GM18861 (cell line): ENCODE measurements around the gene CALHM4.

Source experiments
- ATAC-seq: cut with Tn5 transposase; IDR thresholded peaks from one replicate; pipeline ENCODE4 v1.9.1; 2021; ENCODE audit not compliant: unreplicated experiment

Gene CALHM4

GRCh38 chr6:116553451-116553850 lies at the start of gene CALHM4:
Gene CALHM4 (plus strand): TSS chr6:116553751. CDS start chr6:116553794, 43 bp downstream.
- no peak for ATAC-seq

DNA sequence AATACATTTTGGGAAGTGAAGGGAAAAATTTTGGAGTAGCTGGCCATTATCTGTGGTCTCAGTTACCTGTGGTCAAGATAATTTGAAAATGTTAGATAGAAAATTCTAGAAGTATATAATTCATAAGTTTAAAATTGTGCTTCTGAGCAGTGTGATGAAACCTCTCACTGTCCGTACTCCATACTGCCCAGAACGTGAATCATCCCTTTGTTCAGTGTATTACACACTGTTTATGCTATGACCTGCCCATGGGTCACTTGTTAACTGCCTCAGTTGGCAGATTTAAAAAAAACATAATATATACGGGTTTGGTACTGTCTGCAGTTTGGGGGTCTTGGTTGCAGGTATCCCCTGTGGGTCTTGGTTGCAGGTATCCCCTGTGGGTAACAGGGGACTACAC lies 46.2 kb upstream of the CALHM4 start:
- no peak for ATAC-seq

DNA sequence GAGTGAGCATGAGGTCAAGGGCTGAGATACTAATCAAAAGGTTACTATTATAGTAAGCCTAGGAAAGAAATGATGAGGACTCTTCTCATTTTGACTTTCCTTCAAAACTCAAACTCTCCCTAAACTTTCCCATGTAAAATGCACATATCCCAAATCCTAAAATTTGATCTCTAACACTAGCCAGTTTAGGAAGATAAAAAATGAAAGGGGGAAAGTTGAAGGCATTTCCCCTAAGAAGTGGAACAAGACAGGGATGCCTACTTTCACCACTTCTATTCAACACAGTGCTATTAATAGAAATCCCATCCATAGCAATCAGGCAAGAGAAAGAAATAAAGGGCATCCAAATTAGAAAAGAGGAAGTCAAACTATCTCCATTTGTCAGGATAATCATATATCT lies 45.0 kb upstream of the CALHM4 start:
- ATAC-seq: no peak

DNA sequence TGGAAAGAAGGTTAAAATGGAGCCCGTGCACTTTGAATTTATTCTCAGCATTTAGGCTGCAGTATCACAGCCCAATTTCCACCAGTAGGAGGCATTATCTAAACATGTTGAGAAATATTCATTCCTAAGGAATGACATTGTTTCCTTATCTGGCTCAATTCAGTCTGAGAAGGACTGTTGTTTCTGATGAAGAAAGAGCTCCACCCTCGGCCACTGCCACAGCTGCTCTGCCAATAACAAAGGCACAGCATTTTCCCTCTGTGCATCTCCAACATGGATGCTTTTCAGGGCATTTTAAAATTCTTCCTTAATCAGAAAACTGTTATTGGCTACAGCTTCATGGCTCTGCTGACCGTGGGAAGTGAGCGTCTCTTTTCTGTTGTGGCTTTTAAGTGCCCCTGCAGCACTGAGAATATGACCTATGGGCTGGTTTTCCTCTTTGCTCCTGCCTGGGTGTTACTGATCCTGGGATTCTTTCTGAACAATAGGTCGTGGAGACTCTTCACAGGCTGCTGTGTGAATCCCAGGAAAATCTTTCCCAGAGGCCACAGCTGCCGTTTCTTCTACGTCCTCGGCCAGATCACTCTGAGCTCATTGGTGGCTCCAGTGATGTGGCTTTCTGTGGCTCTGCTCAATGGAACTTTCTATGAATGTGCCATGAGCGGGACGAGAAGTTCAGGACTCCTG lies 42.0 kb upstream of the CALHM4 start, which contains the start of gene CALHM5:
Gene CALHM5 (plus strand): TSS at position 216 of the 687 bp plus-strand sequence. CDS start 58 bp downstream, at position 274.
- ATAC-seq: no peak

DNA sequence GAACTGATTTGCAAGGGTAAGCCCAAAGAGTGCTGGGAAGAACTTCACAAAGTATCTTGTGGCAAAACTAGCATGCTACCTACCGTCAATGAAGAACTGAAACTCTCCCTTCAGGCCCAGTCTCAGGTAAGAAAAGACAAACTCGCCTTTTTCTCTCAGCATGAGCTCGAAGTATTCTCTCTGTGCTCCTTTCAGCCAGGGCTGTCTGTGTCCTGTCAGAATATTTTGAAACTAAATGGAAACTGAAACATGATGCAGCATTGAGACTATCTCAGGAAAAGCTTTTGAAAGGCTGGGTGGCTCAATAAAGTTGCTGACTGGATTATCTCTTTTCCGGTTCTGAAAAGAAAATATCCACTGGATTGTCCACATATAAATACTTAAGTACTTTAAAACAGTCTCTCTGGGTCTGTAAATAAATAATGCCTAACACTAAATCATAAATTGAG lies 41.4 kb upstream of the CALHM4 start:
- peak; percentile 81 for ATAC-seq

DNA sequence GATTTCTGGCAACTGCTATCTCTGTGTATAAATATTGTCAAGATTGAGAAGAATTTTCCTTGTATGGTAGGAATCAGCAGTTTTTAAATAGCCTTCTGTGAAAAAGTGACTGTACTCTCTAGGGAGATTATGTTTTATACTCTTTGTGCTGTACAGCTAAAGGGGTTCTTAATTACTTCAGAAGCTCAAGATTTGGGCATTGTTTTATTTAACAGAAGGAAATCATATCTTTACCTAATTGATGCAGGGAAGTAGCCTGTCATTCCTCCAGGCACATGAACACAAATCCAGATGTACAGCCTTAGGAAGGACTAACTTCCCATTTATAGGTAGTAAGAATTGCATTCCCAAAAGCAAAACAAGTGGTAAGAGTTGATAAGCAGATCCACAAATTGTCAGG lies 40.8 kb upstream of the CALHM4 start:
- no peak for ATAC-seq

DNA sequence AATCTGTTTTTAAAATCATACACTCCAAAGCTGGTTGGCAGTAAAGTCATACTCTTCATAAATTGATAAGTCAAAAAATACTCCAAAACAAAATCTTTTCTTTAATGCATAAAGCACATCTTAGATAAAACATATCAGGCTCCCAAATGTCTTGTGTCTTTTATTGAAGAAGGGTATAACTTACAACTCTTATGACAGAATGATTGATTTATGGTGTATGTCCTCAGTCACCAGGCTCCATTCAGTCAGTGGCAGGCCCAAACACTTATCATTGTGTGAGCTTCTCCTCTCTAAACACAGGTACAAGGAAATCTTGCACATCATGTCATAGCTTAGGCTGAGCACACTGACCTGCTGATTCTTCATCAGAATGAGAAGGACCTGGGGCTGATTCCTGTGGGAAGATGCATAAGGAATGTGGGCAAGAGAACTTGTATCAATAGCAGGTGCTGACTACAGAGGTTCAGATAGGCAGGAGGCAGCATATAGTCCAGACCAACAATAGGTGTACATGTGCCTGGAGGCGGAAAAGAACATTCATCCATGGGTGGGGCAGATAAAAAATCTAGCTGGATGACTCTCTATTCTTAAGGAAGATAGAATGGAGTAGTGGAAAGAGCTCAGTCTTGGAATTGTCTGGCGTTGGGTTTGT lies 40.2 kb upstream of the CALHM4 start:
- ATAC-seq: no peak

- ATAC-seq: no peak
These were observed 39.4 kb upstream of the CALHM4 start for GRCh38 chr6:116514111-116514510.

- no peak for ATAC-seq
These were observed 38.4 kb upstream of the CALHM4 start for GRCh38 chr6:116515141-116515540.

DNA sequence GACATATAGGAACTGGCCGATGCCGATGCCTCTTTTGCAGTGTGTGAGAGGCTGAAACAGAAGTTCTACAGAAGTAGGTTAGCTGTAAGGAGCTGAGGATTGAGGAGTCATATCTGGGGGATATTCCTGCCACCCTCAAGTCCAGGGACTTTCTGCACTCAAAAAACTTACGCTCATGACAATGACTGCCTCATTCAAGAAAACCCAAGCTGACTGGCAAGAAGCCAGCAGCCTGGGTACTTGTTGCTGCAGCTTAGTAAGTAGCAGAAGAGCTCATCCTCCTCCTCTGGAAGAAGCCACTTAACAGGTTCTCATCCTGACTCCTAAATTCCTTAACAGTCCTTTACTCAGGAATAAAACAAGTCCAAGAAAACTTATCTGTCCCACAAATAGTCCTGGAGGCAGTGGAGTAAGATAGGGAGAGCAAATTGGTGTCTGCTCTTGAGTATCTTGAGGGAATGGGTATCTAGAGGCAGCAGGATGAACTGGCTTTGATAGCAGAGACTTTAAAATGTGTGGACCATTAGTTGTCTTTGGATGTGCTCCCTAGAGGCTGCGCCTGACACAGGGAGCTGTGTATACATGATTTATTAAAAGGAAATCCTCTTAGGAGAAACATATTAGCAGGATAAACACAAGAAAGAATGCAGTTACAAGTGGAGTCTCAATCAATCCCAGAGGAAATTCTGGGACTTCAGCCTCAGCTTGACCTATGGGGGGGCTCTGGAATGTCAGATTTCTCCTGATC lies 34.8 kb upstream of the CALHM4 start:
- ATAC-seq: no peak

DNA sequence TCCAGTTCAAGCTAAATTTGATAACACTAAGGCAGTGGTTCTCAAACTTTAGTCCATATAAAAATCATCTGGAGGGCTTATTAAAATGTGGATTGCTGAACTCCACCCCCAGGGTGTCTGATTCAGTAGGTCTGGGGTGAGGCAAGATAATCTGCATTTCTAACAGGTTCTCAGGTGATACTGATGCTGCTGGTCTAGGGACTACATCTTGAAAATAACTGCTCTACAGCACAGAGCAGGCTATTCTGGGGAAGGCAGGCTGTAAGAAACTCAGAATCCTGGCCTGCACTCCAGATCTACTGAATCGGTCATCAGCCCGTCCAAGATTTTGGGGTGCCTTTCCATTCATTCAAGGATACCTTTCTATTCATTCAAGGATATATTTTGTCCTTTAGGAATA lies 30.7 kb upstream of the CALHM4 start:
- ATAC-seq: no peak

- ATAC-seq: no peak
These were observed 29.3 kb upstream of the CALHM4 start for GRCh38 chr6:116524236-116524635.

- no peak for ATAC-seq
These were observed 25.4 kb upstream of the CALHM4 start for GRCh38 chr6:116528133-116528532.

DNA sequence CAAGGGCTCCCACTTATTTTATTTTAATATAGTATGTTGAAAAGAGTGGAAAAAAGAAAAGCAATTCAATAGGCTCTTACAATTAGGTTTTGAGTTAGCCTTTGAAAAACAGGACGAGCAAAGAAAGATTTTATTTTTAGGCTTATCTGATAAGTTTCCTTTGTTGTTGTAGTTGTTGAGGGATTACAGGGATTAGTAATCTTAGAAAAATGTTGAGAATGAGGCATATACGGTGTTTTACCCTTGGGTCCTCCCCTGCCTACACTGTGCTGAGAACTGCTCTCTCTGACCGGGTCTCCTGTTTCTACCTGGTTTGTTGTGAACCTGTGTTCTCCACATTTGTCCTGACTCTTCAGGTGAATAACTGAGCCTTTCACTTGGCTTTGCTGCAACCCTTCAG lies 24.8 kb upstream of the CALHM4 start:
- ATAC-seq: no peak

DNA sequence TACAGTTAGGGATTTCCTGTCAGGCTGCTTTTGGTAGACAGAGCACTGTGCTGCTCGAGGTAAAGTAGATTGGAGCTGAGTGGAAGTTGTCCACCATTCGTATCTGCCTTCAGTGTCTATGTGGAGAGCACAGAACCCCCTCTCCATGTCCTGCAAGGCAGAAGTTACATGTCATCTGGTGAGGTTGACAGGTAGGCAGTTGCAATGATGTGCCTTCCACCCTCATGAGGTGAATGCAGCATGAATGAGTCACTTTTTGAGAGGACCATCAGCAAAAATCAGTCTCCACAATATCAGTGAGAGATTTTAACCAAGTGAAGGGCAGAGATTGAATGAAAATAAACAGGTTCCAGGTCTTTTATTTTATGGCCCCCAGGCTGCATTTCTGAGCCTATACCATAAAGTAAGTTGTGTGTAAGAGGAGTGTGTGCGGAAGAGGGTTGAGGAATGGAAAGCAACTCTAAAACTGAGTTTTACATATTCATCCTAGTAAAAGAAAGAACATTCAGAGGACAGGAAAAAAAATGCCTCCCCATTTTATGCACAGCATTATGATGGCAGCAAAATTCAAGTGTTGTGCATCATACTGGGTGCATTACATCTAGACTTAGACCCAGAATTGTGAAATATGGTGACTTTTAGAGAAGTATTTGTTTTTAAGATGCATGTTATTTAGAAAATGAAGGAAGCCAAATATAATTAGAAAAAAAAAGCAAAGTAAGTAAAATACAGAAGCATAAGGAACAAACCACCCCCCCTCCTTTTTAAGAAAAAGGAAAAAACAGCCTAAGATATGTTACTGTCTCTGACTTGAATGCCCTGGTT lies 23.9 kb upstream of the CALHM4 start:
- ATAC-seq: no peak

DNA sequence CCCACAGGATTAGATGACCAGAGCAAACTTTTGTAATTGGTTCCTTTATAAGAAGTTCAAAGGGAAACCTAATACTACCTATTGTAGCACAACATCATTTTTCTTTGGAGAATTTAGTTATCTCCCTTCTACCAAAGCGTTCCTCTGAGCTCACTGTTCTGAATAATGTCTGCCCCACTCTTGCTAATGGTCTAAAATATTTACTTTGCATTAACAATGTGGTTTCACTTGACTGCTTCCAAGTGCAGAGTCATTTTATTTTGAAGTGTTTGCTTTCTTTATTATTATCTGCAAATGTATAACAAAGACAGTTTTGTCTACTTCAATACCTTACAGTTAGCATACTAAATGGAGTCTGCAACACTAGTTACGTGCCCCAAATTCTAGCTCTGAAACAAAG lies 23.1 kb upstream of the CALHM4 start:
- ATAC-seq: no peak

GRCh38 chr6:116531675-116532570 lies 21.6 kb upstream of the CALHM4 start:
- ATAC-seq: peak; percentile 50

GRCh38 chr6:116533233-116533957 lies 20.2 kb upstream of the CALHM4 start:
- no peak for ATAC-seq

DNA sequence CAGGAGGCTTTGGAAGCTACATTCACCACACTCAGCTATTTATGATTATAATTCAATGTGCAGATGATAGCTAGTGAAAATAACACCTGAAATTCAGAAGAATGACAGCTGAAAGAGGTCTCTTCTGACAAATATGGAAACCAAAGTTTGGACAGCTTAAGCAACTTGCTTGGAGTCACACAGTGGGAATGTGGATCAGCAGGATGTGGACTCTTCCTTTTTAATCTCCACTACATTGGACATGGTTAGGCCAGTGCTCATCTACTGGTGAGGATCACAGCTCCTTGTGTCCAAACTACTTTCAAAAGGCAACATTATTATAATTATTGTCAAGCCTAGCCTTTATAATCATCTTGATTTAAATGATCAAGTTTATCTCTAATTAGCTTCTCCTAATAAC lies 18.4 kb upstream of the CALHM4 start:
- no peak for ATAC-seq
